GM21447 (cell line): ENCODE results near the gene TMEM208.

ENCODE experiments used
- ATAC-seq: cut with Tn5 transposase; IDR thresholded peaks from one replicate; pipeline ENCODE4 v1.9.1; 2021; ENCODE audit not compliant: unreplicated experiment

Gene TMEM208

DNA sequence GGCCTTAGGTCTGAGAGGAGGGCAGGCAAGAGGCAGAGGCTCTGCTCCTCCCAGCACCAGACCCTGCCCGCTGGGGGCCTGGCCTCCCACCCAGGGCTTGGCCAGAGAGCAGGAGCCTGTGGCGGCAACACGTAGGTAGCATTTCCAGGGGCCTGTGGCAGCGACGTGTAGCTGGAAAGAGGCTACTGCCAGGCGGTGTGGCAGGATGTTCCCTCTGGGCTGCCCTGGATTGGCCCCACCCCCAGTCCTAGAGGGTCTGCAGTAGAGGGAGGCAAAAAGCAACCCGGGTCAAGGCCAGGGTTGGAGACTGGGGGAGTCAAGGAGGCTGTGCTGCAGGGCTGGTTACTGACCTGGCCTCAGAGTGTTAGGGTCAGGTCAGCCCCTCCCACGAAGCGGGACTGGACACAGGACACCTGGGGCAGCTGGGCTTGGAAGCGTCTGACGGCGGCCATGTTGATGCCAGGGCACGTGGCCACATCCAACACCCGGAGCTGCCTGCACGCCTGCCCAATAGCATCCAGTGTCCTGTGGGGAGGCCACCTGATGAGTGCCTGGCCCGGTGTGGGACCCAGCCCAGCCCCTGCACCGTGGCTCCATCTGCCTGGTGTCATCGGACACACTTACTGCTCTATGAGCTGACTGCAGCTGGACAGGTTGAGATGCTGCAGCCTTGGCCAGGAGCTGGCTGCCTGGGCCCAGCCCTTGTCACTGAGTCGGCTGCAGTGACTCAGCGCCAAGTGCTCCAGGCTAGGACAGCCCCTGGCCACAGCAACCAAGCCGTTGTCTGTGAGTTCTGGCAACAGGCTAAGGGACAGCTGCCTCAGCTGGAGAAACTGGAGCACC is 19.5 kb upstream of the TMEM208 start:
- ATAC-seq = no peak

- ATAC-seq = no peak
These were observed 18.6 kb upstream of the TMEM208 start for GRCh38 chr16:67208154-67208896.

- no peak for ATAC-seq
These were observed 17.4 kb upstream of the TMEM208 start for GRCh38 chr16:67209565-67209964.

- ATAC-seq = no peak
These were observed 16.6 kb upstream of the TMEM208 start for GRCh38 chr16:67210069-67210937.

- ATAC-seq = no peak
These were observed 15.3 kb upstream of the TMEM208 start for GRCh38 chr16:67211674-67212073.

GRCh38 chr16:67212766-67213165 is 14.2 kb upstream of the TMEM208 start:
- no peak for ATAC-seq

DNA sequence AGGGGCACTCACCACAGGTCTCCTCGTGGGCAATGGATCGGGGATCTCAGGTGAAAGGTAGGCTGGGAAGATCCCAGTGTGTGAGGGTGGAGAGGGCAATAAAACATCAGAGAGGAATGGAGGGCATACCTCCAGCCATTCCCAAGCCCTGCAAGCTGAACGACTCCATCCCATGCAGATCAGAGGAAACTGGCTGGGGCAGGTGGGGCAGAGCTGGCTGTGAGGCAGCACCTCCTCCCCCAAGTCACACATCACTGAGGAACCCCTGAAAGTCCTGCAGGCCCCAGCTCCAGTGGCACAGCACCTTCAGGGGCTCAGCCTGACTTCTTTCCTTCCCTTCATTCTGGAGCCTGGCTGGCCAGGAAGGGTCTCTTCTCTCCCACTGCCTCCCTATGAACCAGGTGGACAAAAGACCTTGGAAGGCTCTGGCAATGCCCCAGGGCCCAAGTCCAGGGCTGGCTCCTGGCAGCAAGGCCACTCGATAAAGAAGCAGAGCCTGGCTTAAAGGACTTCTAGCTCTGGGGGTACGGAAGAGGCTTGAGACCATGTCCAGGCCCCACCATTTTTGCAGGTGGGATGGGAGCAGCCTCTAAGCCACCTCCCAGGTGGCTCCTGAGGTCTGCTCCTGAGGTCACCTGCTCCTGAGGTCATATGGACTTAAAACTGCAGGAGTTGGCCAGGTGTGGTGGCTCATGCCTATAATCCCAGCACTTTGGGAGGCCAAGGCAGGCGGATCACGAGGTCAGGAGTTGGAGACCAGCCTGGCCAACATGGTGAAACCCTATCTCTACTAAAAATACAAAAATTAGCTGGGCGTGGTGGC is 13.5 kb upstream of the TMEM208 start:
- no peak for ATAC-seq

DNA sequence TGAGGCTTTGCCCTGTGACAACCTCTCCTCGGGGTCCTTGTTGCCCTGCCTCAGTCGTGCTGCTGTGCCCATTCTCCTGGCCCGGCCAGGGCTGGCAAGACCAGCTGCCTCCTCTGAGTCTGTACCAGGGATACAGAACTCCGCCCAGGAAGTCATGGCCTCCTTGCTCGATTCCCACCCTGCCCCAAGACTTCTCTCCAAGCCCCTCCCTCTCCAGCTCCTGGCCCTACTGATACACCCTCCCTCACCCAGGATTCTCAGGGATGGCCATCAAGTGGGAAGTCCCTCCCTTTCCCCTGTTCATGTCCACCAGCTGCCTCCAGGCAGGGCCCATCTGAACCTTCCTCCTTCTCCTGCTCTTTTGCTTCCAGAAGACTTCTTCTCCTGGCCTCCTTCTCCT is 11.2 kb upstream of the TMEM208 start:
- no peak for ATAC-seq

DNA sequence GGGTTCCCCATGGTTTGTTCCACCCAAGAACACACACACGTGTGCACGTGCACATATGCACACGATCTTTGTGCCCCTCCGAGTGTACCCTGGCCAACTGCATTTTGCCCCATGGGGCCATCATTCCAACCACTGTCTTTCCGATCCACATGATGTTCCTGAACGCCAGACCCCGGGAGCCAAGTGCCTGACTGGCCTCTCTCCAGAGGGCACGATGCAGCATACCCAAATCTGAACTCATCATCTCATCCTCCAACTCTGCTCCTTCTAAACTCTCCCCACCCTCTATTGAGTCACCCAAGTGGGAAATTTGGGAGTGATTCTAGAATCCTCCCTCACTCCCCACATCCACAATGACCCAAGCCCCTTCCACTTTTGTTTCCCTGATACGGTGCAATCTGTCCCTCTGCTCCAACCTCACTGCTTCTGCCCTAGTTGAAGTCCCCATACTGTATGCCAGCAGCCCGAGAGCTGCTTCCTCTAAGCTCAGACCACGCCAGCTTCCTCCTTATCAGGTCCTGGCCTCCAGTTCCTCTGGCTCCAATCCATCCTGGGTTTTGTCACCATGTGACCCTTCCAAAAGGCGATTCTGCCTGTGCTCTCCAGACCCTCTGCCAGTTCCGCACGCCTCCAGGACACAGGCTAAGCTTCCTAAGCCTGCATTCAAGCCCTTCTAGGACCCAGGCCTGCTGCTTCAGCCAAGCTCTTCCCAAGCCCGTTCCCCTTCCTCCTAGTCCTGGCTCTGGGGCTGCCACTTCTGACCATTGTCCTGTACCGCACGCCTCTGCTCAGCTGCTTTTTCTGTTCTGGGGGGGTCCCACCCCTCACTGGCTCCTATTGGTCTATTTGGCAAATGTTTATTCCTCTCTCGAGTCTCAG is 10.1 kb upstream of the TMEM208 start:
- ATAC-seq = no peak

- no peak for ATAC-seq
These were observed 2.9 kb upstream of the TMEM208 start for GRCh38 chr16:67223992-67224391.

GRCh38 chr16:67226295-67226803 is 581 bp upstream of the TMEM208 start:
- no peak for ATAC-seq

DNA sequence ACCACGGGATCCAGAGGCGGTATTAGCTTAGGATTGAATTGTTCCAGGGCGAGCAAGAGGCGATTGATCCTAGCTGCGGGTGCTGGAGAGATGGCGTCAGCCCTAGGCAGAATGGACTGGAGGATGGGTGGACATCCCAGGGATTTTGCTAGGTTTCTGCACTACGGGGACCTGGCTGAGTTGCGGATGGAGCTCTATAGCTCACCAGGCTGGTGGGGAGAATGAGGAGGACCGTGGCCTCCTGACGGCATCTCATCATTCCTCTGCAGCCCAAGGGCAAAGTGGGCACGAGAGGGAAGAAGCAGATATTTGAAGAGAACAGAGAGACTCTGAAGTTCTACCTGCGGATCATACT is 614 bp downstream of the TMEM208 start:
- ATAC-seq = no peak

DNA sequence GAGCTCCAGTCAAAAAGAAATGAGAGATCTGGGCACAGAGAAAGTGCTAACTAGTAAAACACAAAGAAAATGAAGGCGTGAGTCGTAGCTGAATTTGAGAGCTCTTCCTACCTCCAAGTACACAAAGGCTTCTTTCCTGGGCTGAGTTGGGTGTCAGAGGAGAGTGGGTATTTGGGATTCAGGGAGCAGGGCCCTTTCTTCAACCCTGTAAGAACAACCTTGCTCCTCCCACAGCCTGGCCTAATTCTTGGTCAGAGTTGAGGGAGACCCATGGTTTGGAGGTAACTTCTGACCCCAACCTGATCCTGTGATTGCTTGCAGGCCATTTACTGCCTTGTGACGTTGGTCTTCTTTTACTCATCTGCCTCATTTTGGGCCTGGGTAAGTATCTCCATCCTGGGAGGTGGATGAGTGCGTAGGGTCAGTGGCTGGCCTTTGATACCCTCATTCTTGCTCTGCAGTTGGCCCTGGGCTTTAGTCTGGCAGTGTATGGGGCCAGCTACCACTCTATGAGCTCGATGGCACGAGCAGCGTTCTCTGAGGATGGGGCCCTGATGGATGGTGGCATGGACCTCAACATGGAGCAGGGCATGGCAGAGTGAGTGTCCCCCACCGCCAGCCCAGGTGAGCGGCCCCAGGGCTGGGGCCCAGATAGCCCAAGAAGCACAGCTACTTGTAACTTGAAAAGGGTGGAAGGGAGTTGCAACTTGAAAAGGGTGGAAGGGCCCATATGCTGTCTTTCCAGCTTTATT is 1.3 kb downstream of the TMEM208 start:
- no peak for ATAC-seq

DNA sequence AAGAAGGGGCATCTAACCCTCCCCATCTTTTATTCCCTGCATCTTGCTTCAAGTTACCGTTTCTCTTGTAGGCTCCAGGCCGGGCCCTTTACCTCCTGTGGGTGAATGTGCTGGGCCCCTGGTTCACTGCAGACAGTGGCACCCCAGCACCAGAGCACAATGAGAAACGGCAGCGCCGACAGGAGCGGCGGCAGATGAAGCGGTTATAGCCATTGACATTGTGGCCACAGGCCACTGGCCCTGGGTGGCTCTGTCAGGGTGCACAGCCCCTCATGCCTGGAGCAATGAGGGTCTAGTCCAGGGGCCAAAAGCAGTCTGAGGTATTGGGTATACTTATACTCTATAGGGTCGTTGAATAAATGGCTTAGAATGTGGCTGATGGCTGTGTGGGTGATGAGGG is 2.0 kb downstream of the TMEM208 start:
- no peak for ATAC-seq

- no peak for ATAC-seq
These were observed 3.2 kb downstream of the TMEM208 start for GRCh38 chr16:67229906-67230808.

DNA sequence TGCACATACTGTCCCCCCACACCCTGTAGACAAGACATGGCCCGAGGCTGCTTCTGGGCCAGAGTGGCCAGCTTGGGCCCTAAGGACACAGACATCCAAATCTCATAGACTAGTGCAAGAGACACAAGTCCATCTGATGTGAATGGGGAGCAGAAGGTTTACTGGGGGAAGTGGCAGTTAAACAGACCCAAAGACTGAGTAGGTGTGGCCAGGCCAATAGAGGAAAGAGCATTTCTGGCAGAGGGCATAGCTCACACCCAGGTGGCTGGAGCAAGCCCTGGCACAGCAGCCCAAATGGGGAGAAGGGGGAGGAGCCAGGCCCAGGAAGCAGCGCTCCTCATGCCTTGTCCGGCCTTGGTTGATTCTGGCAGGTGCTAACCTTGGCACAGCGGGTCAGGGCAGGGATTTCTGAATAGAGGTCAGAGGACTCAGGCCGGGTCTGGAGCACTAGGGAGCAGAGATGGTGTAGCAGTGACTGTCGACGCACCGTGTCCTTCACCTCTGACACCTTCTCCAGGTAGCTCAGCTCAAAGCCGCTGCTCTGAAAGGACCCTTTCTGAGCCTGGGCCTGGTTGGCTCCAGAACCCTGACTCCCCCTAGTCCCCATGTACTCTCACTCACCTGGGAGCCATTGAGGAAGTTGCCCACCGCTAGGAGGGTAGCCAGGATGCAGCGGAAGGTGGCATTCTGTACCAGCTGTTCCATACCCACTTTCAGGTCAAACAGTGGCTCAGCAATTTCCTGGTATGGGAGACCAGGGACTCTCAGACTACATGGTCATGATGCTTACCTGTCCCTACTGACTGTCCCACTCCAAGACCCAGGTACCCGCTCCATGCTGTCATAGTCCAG is 4.1 kb downstream of the TMEM208 start:
- ATAC-seq = no peak

GRCh38 chr16:67233596-67233995 is 6.7 kb downstream of the TMEM208 start:
- no peak for ATAC-seq
